Measurements from ENCODE around the gene PRCC.

Gene PRCC

GRCh38 chr1:156814571-156815260, 47.4 kb downstream of the PRCC start:
- no peak for DNase-seq (ENCODE audit: low read depth in 2 of 2)

GRCh38 chr1:156815307-156815826, 48.0 kb downstream of the PRCC start:
- DNase-seq (ENCODE audit: low read depth in 2 of 2), result no peak

GRCh38 chr1:156815961-156816422, 48.7 kb downstream of the PRCC start:
- DNase-seq (ENCODE audit: low read depth in 2 of 2), result no peak

- peak; percentile 89 to 92 for DNase-seq (ENCODE audit: low read depth in 2 of 2)
These were observed 49.4 kb downstream of the PRCC start, which contains the start of gene SH2D2A for GRCh38 chr1:156816561-156817328. TSS of gene SH2D2A (minus strand) at chr1:156816848. CDS start at chr1:156816708, 140 bp downstream.

- DNase-seq (ENCODE audit: low read depth in 2 of 2), result no peak
These were observed 54.5 kb downstream of the PRCC start for GRCh38 chr1:156821801-156822200.

GRCh38 chr1:156822680-156823079, 55.3 kb downstream of the PRCC start:
- no peak for DNase-seq (ENCODE audit: low read depth in 2 of 2)

DNA sequence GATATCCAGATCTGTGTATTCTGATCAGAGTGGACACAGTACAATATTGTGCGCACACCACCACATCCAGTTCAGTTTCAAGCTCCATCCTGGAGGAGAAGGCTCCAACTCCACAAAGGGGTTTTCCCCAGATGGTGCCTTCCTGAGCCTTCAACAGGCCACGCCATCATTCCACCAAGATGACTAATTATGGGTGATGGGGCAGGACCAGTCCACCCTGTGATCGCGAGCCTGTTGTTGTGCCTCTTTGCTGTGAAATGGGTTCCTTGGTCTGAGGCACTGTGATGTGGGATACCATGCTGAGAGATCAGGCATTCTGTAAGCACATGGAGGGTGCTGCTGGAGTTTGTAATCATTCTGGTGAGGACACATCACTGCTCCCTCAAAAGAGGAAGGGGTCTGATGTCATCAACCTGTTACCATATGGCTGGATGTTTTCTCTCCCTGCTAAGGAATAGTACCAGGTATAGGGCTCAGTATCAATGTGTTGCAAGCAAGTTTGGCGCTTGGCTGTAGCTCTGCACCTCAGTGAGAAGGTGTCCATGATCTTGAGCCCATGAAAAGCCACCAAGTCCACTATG, 56.0 kb downstream of the PRCC start:
- DNase-seq (ENCODE audit: low read depth in 2 of 2), result no peak

DNA sequence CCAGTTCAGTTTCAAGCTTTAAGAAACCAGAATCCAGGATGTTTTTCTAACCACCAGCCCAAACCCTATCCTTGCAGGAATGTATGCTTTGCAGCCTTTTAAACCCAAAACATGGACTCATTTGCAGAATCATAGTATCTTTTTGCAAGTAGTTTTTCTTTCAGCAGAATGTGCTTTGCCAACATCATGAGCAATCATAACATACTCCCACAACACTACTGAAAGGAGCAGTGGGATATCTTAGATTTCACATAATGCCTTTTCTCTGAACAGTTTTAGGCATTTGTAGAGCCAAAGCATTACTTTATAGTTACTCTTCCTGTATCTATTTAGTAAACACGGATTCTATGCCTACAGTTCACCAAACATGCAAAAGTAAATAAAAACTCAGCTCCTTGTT, 59.3 kb downstream of the PRCC start:
- DNase-seq (ENCODE audit: low read depth in 2 of 2), result no peak

DNA sequence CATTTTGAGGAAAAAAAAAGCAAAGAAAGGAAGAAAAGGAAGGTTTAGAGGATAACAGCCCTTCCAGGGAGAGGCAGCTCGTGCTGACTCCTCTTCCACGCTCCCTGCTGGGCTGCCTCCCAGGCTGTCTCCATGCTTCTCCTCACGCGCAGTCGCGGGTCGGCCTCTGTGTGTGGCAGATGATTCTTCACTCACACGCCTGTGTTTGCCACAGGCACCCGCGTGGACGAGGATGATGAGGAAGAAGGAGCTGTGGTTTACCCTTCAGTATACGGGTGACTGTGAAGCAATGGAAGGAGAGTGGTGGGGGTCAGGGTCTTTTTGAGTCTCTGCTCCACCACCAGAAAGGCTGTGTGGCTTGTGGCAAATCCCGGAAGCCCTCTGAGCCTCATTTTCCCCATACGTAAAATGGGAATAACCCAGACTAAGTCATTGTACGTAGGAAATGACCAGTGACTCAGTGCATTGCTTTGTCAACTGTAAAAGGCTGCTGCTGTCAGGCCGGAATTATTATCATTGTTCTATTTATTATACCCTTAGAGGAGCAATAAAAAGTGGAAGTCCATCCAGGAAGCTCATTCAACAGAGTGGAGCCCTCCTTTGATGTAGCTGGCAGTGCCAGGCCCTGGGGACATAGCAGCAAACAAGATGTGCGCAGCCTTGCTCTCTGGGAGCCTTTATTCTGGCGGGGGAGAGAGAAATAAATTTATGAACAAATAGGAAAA, 61.2 kb downstream of the PRCC start:
- DNase-seq (ENCODE audit: low read depth in 2 of 2), result no peak

- no peak for DNase-seq (ENCODE audit: low read depth in 2 of 2)
These were observed 65.1 kb downstream of the PRCC start for GRCh38 chr1:156832434-156832833.

GRCh38 chr1:156833603-156834002, 66.3 kb downstream of the PRCC start:
- no peak for DNase-seq (ENCODE audit: low read depth in 2 of 2)

DNA sequence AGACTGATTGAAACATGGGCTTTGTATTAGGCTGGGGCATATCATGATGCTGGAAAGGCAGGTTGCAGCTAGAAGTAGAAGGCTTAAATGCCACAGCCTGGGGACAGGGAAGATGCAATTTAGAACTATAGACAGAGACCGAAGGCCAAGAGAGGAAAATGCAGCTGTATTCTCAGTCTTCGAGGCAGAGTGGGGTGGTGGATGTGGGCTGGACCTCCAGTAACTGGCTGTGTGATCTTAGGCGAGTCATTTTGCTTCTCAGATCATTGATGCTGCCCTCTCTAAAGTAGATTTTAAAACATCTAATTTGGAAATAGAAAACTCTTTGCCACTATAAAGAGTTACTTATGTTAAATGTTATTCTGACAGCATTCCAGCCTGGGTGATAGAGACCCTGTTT, 67.0 kb downstream of the PRCC start:
- DNase-seq (ENCODE audit: low read depth in 2 of 2), result no peak

- no peak for DNase-seq (ENCODE audit: low read depth in 2 of 2)
These were observed 68.8 kb downstream of the PRCC start for GRCh38 chr1:156836041-156836654.

DNA sequence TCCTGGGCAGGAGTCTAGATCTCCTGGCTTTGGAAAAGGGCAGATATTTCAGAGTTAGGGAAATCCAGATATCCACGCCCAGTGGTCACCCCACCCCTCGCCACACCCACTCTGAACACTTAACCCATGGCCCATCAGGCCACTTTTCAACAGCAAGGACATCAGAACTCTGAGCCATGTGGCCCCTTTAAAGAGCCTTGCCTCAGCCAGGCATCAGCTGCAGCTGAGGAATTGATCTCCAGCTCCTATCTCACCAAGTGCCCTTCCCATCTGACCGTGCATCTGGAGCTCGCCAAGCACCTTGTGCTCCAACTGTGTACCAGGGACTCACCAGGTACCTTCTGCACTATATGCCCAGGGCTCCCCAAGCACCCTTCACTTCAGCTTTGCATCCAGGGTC, 69.6 kb downstream of the PRCC start:
- no peak for DNase-seq (ENCODE audit: low read depth in 2 of 2)

DNA sequence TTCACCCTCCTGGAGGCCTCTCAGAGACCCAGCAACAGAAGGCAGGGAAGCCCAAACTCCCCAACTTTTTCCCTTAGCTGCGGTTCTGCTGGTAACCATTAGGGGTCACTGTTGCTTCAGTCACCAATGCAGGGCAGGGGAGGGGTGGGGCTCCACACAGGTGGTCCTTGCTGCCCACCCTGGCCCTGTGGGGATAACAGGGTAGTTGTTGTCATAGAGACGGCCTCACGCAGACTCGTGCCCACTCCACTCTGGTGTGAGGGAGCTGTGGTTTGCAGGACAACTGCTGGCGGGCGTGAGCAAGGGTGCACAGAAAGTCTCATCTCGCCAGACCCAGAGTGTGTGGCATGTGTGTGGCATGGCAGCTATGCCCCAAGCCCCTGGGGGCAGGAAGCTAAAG, 71.6 kb downstream of the PRCC start:
- DNase-seq (ENCODE audit: low read depth in 2 of 2), result no peak

- DNase-seq (ENCODE audit: low read depth in 2 of 2), result no peak
These were observed 72.2 kb downstream of the PRCC start for GRCh38 chr1:156839426-156840109.

GRCh38 chr1:156840186-156840897, 73.0 kb downstream of the PRCC start:
- no peak for DNase-seq (ENCODE audit: low read depth in 2 of 2)

DNA sequence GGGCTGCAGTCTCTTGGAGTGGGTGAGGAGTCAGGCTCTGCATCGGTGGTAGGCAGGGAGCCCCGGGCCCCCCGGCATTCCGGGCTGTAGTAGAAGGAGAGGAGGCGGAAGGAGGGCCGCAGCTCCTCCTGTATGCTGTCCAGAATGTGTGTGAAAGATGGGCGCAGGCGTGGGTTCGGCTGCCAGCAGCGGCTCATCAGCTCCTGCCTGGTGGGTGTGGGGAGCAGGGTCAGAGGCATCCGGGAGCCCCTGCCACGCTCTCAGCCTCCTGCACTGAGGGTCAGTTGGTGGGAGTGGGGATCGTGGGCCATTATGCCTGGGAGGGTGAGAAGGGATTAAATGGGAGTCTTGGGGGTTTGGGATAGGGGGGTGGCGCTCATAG, 73.6 kb downstream of the PRCC start:
- DNase-seq (ENCODE audit: low read depth in 2 of 2), result no peak

DNA sequence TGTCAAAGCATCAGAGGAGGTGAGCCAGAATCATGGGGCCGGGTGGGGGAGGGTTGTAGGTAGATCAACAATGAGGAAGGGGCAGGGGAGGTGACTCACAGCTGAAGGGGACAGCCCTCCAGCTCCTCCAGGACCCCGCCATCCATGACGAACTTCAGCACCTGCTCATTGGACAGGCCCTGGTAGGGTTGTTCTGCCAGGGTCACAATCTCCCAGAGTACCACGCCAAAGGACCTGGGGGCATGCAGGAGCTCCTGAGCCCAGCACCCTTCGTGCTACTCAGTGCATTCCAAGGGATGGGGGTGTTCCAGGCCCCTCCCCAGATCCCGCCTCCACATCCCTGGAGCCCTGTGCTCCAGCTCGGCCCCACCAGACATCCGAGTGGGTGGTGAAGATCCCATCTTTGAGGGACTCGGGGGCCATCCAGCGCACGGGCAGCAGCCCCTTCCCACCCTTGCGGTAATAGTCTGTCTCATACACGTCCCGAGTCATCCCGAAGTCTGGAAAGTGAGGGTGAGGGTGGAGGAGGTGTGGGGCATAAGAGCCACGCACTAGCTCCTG, 74.0 kb downstream of the PRCC start:
- no peak for DNase-seq (ENCODE audit: low read depth in 2 of 2)
